Measurements from ENCODE around the gene SH3PXD2B. TPM values are rescaled to one million over a fixed set of nuclear protein-coding genes. Genes with fewer than 3 reads are reported as not detected.

Gene SH3PXD2B
- total RNA-seq, 1 experiment from 2014 or later, result 27.5 TPM

DNA sequence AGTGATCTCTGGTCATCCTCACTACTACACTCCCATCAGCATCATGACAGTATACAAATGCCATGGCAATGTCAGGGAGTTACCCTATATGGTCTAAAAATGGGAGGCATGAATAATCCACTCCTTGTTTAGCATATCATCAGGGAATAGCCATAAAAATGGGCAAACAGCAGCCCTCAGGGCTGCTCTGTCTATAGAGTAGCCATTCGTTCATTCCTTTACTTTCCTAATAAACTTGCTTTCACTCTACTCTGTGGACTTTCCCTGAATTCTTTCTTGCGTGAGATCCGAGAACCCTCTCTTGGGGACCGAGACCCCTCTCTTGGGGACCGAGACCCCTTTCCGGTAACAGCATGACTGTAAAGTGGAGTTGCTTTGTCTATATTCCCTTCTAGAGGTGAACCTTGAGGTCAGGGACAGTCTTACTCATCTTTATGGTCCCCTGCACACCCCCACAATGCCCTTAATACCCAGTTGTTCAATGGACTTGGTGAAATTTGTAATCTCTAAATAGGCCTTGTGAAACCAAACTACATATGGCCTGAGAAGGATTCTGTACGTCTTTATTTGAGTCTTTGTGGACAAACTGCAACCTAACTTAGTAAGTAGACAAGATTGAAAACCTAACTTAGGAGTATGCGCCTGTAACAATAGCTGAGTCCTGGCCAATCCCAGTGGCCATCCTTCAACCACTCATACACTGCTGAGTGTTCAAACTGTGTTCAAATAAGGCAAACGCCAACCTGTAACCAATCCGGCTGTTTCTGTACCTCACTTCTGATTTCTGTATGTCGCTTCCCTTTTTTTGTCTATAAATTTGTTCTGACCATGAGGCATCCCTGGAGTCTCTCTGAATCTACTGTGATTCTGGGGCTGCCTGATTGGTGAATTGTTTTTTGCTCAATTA is 138.5 kb downstream of the SH3PXD2B start:
- H2AFZ ChIP-seq (ENCODE audit: low read depth, low read length, poor library complexity, severe bottlenecking), result no peak overlapping the region
- no peaks in the 10 kb centered on the region for H4K20me1 ChIP-seq (ENCODE audit: insufficient read depth)
- H3K79me2 ChIP-seq (ENCODE audit: insufficient read depth, low read length), result no peaks in the 10 kb centered on the region
- ChIA-PET POLR2A (no interaction called here), CTCF (no interaction called here), RAD21 (ENCODE audit: low non-redundant PET in 1 of 2, low total read pairs in 2 of 2, uncharacterized antibody in 2 of 2, unreplicated experiment in 2 of 2) (no interaction called here)
- intact Hi-C loops (cut with micrococcal nuclease), result no loop called here
- H3K9ac ChIP-seq (ENCODE audit: low read length), result no peak overlapping the region
- H3K36me3 ChIP-seq (ENCODE audit: control insufficient read depth in 1 of 2, insufficient read depth in 2 of 2, low read length in 2 of 2), result no peaks in the 10 kb centered on the region
- H3K4me1 ChIP-seq (ENCODE audit: control insufficient read depth in 1 of 2, insufficient read depth in 2 of 2, low read length in 2 of 2), result peaks cover 0 to 14% of the 10 kb centered on the region in 2 experiments; a peak in 2 of 4 replicates
- DNase-seq (ENCODE audit: low read depth, low spot score), result no peak
- no peaks in the 10 kb centered on the region for H3K9me2 ChIP-seq (ENCODE audit: insufficient read depth)
- H3K4me3 ChIP-seq (replicated peaks in 1 of 2; ENCODE audit: low read depth in 1 of 2, low read length in 2 of 2), result no peak overlapping the region
- no peaks in the 10 kb centered on the region for H3K9me3 ChIP-seq (ENCODE audit: control insufficient read depth in 1 of 2, insufficient read depth in 1 of 2, low read depth in 1 of 2, low read length in 2 of 2)
- H3K27me3 ChIP-seq (ENCODE audit: insufficient read depth, low read length), result no peaks in the 10 kb centered on the region
- ATAC-seq, result no peak; the same call in 1 of the 2 replicates
- H3K27ac ChIP-seq (ENCODE audit: low read depth, low read length), result no peak overlapping the region
- BruUV-seq (replicated peaks), result no TSS peak
- H3K4me2 ChIP-seq (ENCODE audit: low read length), result peak overlapping the region; percentile 38; the same call in 1 of the 2 replicates
- TF ChIP-seq ZFX (IDR thresholded peaks at IDR 0.05) (no peak), SP1 (IDR thresholded peaks at IDR 0.05; ENCODE audit: low read depth) (peak; percentile 3; the same call in 1 of the 2 replicates)

DNA sequence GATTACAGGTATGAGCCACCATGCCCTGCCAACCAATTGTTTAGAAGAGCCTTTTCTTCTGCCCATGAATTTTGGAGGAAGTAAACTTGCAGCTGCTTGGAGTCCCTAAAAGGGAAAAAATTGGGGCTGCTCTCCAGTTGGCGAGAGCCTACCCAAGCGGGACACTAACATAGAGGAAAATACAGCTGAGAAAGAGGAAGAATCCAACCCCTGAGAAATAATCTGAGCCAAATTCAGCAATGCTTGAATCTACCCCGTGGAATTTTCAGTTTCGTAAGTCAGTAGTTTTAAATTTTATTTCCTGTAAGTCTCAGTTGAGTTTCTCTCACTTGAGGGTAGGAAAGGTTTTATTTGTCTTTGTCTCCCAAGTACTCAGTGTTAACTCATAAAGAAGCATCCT is 140.4 kb downstream of the SH3PXD2B start:
- Histone ChIP-seq H3K27ac (ENCODE audit: low read depth, low read length) (no peak overlapping the region), H3K79me2 (ENCODE audit: insufficient read depth, low read length) (no peaks in the 10 kb centered on the region), H3K4me1 (ENCODE audit: control insufficient read depth in 1 of 2, insufficient read depth in 2 of 2, low read length in 2 of 2) (peaks cover 0 to 14% of the 10 kb centered on the region in 2 experiments; a peak in 2 of 4 replicates), H4K20me1 (ENCODE audit: insufficient read depth) (no peaks in the 10 kb centered on the region), H3K4me2 (ENCODE audit: low read length) (no peak overlapping the region), H3K9me2 (ENCODE audit: insufficient read depth) (no peaks in the 10 kb centered on the region), H3K27me3 (ENCODE audit: insufficient read depth, low read length) (no peaks in the 10 kb centered on the region), H3K4me3 (replicated peaks in 1 of 2; ENCODE audit: low read depth in 1 of 2, low read length in 2 of 2) (no peak overlapping the region), H3K36me3 (ENCODE audit: control insufficient read depth in 1 of 2, insufficient read depth in 2 of 2, low read length in 2 of 2) (no peaks in the 10 kb centered on the region), H2AFZ (ENCODE audit: low read depth, low read length, poor library complexity, severe bottlenecking) (no peak overlapping the region), H3K9me3 (ENCODE audit: control insufficient read depth in 1 of 2, insufficient read depth in 1 of 2, low read depth in 1 of 2, low read length in 2 of 2) (no peaks in the 10 kb centered on the region), H3K9ac (ENCODE audit: low read length) (no peak overlapping the region)
- no peak for DNase-seq (ENCODE audit: low read depth, low spot score)
- POLR2A ChIA-PET, result no interaction called here
- intact Hi-C loops (cut with micrococcal nuclease), result no loop called here
- CTCF ChIA-PET, result interaction anchor here (0.6 kb wide), 1 partner anchor 148 kb away, joined by 4 read pairs; no protein-coding TSS in a partner anchor
- BruUV-seq (replicated peaks), result no TSS peak
- no peak for ATAC-seq
- RAD21 ChIA-PET (ENCODE audit: low non-redundant PET in 1 of 2, low total read pairs in 2 of 2, uncharacterized antibody in 2 of 2, unreplicated experiment in 2 of 2), result no interaction called here
- TF ChIP-seq, protein P1, sequence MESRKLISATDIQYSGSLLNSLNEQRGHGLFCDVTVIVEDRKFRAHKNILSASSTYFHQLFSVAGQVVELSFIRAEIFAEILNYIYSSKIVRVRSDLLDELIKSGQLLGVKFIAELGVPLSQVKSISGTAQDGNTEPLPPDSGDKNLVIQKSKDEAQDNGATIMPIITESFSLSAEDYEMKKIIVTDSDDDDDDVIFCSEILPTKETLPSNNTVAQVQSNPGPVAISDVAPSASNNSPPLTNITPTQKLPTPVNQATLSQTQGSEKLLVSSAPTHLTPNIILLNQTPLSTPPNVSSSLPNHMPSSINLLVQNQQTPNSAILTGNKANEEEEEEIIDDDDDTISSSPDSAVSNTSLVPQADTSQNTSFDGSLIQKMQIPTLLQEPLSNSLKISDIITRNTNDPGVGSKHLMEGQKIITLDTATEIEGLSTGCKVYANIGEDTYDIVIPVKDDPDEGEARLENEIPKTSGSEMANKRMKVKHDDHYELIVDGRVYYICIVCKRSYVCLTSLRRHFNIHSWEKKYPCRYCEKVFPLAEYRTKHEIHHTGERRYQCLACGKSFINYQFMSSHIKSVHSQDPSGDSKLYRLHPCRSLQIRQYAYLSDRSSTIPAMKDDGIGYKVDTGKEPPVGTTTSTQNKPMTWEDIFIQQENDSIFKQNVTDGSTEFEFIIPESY (IDR thresholded peaks at IDR 0.05; ENCODE audit: extremely low read depth, insufficient replicate concordance, low read length), result no peak
- TF ChIP-seq, protein P2, sequence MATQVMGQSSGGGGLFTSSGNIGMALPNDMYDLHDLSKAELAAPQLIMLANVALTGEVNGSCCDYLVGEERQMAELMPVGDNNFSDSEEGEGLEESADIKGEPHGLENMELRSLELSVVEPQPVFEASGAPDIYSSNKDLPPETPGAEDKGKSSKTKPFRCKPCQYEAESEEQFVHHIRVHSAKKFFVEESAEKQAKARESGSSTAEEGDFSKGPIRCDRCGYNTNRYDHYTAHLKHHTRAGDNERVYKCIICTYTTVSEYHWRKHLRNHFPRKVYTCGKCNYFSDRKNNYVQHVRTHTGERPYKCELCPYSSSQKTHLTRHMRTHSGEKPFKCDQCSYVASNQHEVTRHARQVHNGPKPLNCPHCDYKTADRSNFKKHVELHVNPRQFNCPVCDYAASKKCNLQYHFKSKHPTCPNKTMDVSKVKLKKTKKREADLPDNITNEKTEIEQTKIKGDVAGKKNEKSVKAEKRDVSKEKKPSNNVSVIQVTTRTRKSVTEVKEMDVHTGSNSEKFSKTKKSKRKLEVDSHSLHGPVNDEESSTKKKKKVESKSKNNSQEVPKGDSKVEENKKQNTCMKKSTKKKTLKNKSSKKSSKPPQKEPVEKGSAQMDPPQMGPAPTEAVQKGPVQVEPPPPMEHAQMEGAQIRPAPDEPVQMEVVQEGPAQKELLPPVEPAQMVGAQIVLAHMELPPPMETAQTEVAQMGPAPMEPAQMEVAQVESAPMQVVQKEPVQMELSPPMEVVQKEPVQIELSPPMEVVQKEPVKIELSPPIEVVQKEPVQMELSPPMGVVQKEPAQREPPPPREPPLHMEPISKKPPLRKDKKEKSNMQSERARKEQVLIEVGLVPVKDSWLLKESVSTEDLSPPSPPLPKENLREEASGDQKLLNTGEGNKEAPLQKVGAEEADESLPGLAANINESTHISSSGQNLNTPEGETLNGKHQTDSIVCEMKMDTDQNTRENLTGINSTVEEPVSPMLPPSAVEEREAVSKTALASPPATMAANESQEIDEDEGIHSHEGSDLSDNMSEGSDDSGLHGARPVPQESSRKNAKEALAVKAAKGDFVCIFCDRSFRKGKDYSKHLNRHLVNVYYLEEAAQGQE (IDR thresholded peaks at IDR 0.05; ENCODE audit: low read depth), result no peak
- TF ChIP-seq, protein P3, sequence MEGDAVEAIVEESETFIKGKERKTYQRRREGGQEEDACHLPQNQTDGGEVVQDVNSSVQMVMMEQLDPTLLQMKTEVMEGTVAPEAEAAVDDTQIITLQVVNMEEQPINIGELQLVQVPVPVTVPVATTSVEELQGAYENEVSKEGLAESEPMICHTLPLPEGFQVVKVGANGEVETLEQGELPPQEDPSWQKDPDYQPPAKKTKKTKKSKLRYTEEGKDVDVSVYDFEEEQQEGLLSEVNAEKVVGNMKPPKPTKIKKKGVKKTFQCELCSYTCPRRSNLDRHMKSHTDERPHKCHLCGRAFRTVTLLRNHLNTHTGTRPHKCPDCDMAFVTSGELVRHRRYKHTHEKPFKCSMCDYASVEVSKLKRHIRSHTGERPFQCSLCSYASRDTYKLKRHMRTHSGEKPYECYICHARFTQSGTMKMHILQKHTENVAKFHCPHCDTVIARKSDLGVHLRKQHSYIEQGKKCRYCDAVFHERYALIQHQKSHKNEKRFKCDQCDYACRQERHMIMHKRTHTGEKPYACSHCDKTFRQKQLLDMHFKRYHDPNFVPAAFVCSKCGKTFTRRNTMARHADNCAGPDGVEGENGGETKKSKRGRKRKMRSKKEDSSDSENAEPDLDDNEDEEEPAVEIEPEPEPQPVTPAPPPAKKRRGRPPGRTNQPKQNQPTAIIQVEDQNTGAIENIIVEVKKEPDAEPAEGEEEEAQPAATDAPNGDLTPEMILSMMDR (IDR thresholded peaks at IDR 0.05 in 2 of 3, conservative IDR thresholded peaks at IDR 0.05 in 1 of 3; ENCODE audit: borderline replicate concordance in 1 of 3, insufficient read depth in 1 of 3, low read depth in 2 of 3, low read length in 2 of 3), result no peak
- TF ChIP-seq CBX3 (IDR thresholded peaks at IDR 0.05; ENCODE audit: low read depth), result no peak
- no peak for TF ChIP-seq CEBPB (IDR thresholded peaks at IDR 0.05; ENCODE audit: low read depth)
- no peak for TF ChIP-seq EGR1 (IDR thresholded peaks at IDR 0.05; ENCODE audit: low read depth)
- no peak for TF ChIP-seq SIN3A (IDR thresholded peaks at IDR 0.05; ENCODE audit: low read depth)
- no peak for TF ChIP-seq EZH2phosphoT487 (IDR thresholded peaks at IDR 0.05; ENCODE audit: borderline replicate concordance)
- TF ChIP-seq, protein P4, sequence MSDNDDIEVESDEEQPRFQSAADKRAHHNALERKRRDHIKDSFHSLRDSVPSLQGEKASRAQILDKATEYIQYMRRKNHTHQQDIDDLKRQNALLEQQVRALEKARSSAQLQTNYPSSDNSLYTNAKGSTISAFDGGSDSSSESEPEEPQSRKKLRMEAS (IDR thresholded peaks at IDR 0.05), result no peak

Measured in HCT116 (cell line).